ENCODE measurements around the gene MEX3C. TPM values are rescaled to one million over a fixed set of nuclear protein-coding genes. Genes with fewer than 3 reads are reported as not detected.
A peak's percentile ranks its signal among the peaks of the same experiment; 100 is the strongest.

The MEX3C gene
- total and polyA plus RNA-seq, 12 donors: 7.0 to 38.9 (median 29.6) TPM

DNA sequence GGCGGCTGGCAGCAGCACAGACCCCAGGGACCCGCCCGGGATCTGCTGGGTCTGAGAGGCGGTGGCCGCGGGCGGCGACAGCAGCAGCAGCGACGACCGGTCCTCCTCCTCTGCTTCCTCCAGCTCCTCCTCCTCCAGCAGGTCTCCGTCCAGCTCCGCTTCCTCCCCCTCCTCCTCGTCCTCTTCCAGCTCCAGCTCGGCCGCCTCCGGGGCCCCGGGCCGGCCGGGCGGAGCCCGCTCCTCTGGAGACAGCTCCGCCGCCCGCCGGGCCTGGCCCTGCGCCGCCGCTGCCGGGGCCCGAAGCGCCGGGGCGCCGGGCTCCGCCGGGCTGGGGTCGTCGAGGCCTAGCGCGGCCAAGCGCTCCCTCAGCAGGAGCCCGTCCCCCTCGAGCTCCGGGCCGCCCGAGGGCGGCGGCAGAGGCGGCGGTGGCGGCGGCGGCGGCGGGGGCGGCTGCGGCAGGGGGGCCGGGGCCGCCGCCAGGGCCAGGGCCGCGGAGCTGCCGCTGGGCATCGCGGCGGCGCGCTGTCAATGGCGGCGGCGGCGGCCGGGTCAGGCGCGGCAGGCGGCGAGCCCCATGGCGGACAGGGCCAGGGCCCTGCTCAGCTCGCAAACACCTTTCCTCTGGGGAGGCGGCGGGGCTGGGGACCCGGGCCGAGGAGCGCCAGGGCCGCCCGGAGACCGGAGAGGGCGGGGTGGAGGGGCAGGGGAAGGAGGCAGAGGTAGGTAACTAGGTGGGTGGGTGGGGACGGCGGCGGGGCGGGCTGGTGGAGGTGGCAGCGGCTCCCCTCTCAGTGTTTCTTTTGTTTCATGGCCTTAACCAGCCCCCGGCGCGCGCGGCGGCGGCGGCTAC is 445 bp downstream of the MEX3C start:
- Histone ChIP-seq H3K4me3 (peak overlapping the region; percentile 68 to 96 (median 74)), H3K36me3 (replicated peaks in 1 of 2) (no peaks in the 10 kb centered on the region), H3K9me3 (replicated peaks in 1 of 3) (no peaks in the 10 kb centered on the region), H3K27ac (peak overlapping the region; percentile 56 to 99 (median 95)), H3K4me1 (replicated peaks in 1 of 2) (peaks cover 35 to 37% of the 10 kb centered on the region in 2 donors), H3K27me3 (no peaks in the 10 kb centered on the region)
- DNase-seq: peak; percentile 59 to 76 (median 67)
- intact Hi-C loops (cut with DNase I): no loop called here
- WGBS, 4 donors: 0% methylated on average over 9 to 102 of the region's 102 CpGs
- TF ChIP-seq, protein P1, sequence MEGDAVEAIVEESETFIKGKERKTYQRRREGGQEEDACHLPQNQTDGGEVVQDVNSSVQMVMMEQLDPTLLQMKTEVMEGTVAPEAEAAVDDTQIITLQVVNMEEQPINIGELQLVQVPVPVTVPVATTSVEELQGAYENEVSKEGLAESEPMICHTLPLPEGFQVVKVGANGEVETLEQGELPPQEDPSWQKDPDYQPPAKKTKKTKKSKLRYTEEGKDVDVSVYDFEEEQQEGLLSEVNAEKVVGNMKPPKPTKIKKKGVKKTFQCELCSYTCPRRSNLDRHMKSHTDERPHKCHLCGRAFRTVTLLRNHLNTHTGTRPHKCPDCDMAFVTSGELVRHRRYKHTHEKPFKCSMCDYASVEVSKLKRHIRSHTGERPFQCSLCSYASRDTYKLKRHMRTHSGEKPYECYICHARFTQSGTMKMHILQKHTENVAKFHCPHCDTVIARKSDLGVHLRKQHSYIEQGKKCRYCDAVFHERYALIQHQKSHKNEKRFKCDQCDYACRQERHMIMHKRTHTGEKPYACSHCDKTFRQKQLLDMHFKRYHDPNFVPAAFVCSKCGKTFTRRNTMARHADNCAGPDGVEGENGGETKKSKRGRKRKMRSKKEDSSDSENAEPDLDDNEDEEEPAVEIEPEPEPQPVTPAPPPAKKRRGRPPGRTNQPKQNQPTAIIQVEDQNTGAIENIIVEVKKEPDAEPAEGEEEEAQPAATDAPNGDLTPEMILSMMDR (IDR thresholded peaks at IDR 0.05): no peak
- TF ChIP-seq POLR2A (IDR thresholded peaks at IDR 0.05): peak; percentile 42 to 84

DNA sequence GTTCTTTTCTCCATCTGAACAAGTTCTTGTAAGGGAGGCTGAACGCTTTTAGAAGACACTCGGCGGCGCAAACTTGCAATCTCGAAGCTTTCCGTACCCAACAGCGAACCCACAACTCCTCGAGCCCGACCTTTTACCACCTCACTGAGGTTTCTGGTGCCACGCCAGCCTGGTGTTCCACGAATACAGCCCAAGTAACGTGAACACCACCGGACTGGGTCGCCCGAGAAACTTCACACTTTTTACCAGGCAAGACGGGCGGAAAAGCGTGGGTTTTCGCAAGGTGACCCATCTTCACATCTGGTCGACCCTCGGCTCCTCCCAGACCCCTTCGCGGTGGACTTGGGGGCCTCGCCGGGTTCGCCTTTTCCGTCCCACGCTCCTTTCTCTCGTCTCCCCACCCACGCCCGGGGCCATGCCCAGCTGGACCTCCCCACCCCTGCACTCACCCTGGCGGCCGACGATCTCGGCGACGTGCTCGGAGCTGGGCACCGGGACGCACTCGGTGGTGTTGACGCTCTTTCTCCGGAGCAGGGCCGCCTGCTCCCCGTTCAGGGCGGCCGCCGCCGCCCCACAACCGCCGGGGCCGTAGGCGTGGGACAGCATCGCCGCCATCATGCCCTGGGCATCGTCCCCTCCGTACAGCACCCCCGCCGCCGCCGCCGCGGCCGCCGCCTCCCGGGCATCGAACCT is 1.2 kb downstream of the MEX3C start:
- Histone ChIP-seq H3K9me3 (replicated peaks in 1 of 3) (no peaks in the 10 kb centered on the region), H3K4me1 (replicated peaks in 1 of 2) (peaks cover 35 to 45% of the 10 kb centered on the region in 2 donors), H3K36me3 (replicated peaks in 1 of 2) (no peaks in the 10 kb centered on the region), H3K4me3 (peak overlapping the region; percentile 68 to 96 (median 74)), H3K27me3 (no peaks in the 10 kb centered on the region), H3K27ac (peak overlapping the region; percentile 56 to 99 (median 95))
- WGBS, 4 donors: 0 to 1% (median 1%) methylated on average over 26 to 65 of the region's 67 CpGs
- DNase-seq: peak; percentile 49 to 76 (median 60)
- TF ChIP-seq, protein P1 (IDR thresholded peaks at IDR 0.05): no peak
- no peak for TF ChIP-seq POLR2A (IDR thresholded peaks at IDR 0.05)
- intact Hi-C loops (cut with DNase I): no loop called here

- intact Hi-C loops (cut with DNase I): no loop called here
- Histone ChIP-seq H3K4me1 (replicated peaks in 1 of 2) (peaks cover 35 to 52% of the 10 kb centered on the region in 2 donors), H3K27me3 (no peaks in the 10 kb centered on the region), H3K9me3 (replicated peaks in 1 of 3) (no peaks in the 10 kb centered on the region), H3K27ac (peak overlapping the region; percentile 56 to 99 (median 95)), H3K4me3 (peak overlapping the region; percentile 68 to 96 (median 74)), H3K36me3 (replicated peaks in 1 of 2) (no peaks in the 10 kb centered on the region)
- peak in 1 of 2 donors; percentile 54 for TF ChIP-seq POLR2A (IDR thresholded peaks at IDR 0.05)
- TF ChIP-seq, protein P1 (IDR thresholded peaks at IDR 0.05): no peak
- DNase-seq: peak in 5 of 7 donors; percentile 22 to 45 (median 30)
- WGBS, 4 donors: 1 to 4% (median 3%) methylated on average over 13 of the region's 13 CpGs
Observed at GRCh38 chr18:51195451-51196117, 1.9 kb downstream of the MEX3C start.

- H3K4me1 ChIP-seq (replicated peaks in 1 of 2): peaks cover 35 to 57% of the 10 kb centered on the region in 2 donors
- H3K27me3 ChIP-seq: no peaks in the 10 kb centered on the region
- intact Hi-C loops (cut with DNase I): no loop called here
- H3K36me3 ChIP-seq (replicated peaks in 1 of 2): no peaks in the 10 kb centered on the region
- peak overlapping the region in 3 of 5 donors; percentile 95 to 99 (median 97) for H3K27ac ChIP-seq
- TF ChIP-seq, protein P1 (IDR thresholded peaks at IDR 0.05): no peak
- no peak for TF ChIP-seq POLR2A (IDR thresholded peaks at IDR 0.05)
- H3K9me3 ChIP-seq (replicated peaks in 1 of 3): no peaks in the 10 kb centered on the region
- no peak for DNase-seq
- H3K4me3 ChIP-seq: peak overlapping the region in 1 of 4 donors; percentile 68
- 30 to 33% (median 32%) methylated on average over 3 of the region's 3 CpGs for WGBS, 4 donors
Observed at GRCh38 chr18:51195086-51195450, 2.4 kb downstream of the MEX3C start.

Measured in adrenal gland (tissue), 12 donors.